ENCODE data around the gene SLC25A18.

- TF ChIP-seq POLR2A (IDR thresholded peaks at IDR 0.05; ENCODE audit: low read depth, low read length): no peak
- no peak for TF ChIP-seq POLR2AphosphoS5 (IDR thresholded peaks at IDR 0.05; ENCODE audit: low read depth, low read length)
- TF ChIP-seq TAF1 (IDR thresholded peaks at IDR 0.05; ENCODE audit: low read depth, low read length): no peak
- no peak for TF ChIP-seq POU2F2 (IDR thresholded peaks at IDR 0.05; ENCODE audit: low read depth, low read length)
- TF ChIP-seq SPI1 (IDR thresholded peaks at IDR 0.05; ENCODE audit: low read depth, low read length): no peak
Observed at GRCh38 chr22:17607891-17608521, 44.7 kb downstream of the SLC25A18 start.

All from GM12891 (cell line).